GM12872 (cell line): ENCODE results near the gene MTTP.

Source experiments
- CTCF ChIP-seq: IDR thresholded peaks from 3 replicates; pipeline ENCODE4 v1.5.1; 2011; ENCODE audit warnings: low read depth, mild to moderate bottlenecking, low read length, moderate library complexity; ENCODE audit not compliant: insufficient read depth

The MTTP gene

GRCh38 chr4:99657798-99658197, 83.2 kb downstream of the MTTP start, which contains the start of gene C4orf54:
Gene C4orf54 (minus strand): TSS chr4:99657828. CDS start chr4:99654648, 3,180 bp downstream.
- TF ChIP-seq CTCF = no peak

DNA sequence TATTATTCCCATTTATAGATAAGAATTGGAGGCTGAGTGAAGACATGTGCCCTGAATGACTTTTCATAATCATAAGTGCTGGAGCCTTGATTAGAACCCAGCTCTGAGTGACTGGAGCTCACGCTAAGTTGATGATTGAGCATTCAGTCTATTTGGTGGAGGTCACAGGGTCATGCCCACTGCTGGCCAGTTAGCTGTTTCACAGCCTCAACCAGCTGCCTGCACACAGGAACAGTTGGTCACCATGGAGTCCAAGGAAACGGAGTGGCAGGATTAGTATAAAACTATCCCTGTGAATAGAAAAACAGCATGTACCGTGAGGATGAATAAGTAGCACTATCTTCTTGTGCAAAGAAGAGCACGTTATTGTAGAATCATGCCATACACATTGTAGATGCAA, 84.0 kb downstream of the MTTP start:
- no peak for TF ChIP-seq CTCF

DNA sequence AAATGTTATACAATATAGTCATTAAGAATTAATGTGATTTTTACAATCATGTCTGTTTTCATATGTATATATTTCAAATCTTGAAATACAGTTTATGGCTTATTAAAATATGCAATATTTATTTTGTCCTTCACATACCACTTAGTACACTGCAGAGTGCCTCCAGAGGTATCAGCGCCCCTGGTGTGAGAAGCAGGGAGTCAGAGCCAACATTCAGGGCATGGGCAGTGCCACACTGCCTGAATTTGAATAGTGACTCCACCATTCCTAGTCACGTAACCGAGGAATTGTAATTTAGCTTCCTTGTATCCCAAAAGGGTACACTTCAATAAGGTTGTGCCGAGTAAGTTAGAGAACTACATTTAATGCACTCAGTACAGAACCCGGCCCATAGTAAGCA, 87.3 kb downstream of the MTTP start:
- no peak for TF ChIP-seq CTCF

GRCh38 chr4:99664716-99665115, 90.1 kb downstream of the MTTP start:
- TF ChIP-seq CTCF = no peak

GRCh38 chr4:99665983-99666382, 91.4 kb downstream of the MTTP start:
- TF ChIP-seq CTCF = no peak

DNA sequence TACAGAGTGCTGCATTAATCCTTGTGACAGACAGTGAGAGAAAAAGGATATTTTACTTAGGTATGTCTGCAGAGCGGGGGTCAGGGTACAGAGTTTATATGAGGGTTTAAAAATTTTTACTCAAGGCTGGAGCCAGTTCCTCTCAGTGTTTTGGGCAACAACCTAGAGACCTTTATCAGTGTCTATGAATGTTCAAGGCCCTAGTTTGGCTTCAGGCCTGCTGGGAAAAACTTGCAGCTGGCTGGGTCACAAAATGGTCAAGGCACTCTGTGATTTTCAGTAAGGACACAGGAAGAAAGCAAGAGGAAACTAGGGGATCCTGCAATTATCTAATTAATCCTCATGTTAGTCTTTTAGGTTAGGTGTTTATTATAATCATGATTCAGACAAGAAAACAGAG, 93.8 kb downstream of the MTTP start:
- TF ChIP-seq CTCF = no peak

DNA sequence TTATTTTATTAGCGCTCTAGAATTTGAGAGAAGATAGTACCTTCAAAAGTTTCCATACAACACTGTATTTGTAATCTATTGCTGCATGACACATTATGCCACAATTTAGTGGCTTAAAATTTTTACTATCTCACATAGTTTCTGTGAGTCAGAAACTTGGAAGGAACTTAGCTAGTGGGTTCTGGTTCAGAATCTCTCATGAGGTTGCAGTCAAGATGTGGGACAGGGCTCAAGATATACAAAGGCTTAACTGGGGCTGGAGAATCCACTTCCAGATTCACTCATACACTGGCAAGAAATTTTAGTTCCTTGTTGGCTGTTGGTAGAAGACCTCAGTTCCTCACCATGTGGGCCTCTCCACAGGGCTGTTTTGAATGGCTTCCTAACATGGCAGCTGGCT, 94.5 kb downstream of the MTTP start:
- TF ChIP-seq CTCF = no peak
